ENCODE measurements around the gene RELN. TPM values are rescaled to one million over a fixed set of nuclear protein-coding genes. Genes with fewer than 3 reads are reported as not detected.

The RELN gene
- total RNA-seq, 1 experiment from 2014 or later, result 0.48 TPM

- H3K4me3 ChIP-seq, result no peak overlapping the region
- BruUV-seq (replicated peaks), result no TSS peak
- no peak overlapping the region for H2AFZ ChIP-seq
- DNase-seq, result no peak
- no peaks in the 10 kb centered on the region for H3F3A ChIP-seq (ENCODE audit: insufficient read depth, low read depth)
- TF ChIP-seq EZH2 (IDR thresholded peaks at IDR 0.05; ENCODE audit: low read depth), result no peak
- TF ChIP-seq CTCF (conservative IDR thresholded peaks at IDR 0.05), result no peak
- no peaks in the 10 kb centered on the region for H3K36me3 ChIP-seq (ENCODE audit: low read depth)
- no peaks in the 10 kb centered on the region for H3K9me3 ChIP-seq (ENCODE audit: insufficient read depth, low read depth)
- H3K4me2 ChIP-seq, result no peak overlapping the region
- intact Hi-C loops (cut with micrococcal nuclease; ENCODE audit: unreplicated experiment), result no loop called here
- ChIA-PET POLR2A (ENCODE audit: unreplicated experiment) (no interaction called here), CTCF (no interaction called here)
- no peak overlapping the region for H3K27ac ChIP-seq
- no peaks in the 10 kb centered on the region for H3K4me1 ChIP-seq (replicated peaks; ENCODE audit: insufficient read depth)
- no peaks in the 10 kb centered on the region for H3K27me3 ChIP-seq (ENCODE audit: insufficient read depth, low read depth)
- H4K20me1 ChIP-seq (ENCODE audit: insufficient read depth), result no peaks in the 10 kb centered on the region
- no peaks in the 10 kb centered on the region for H3K79me2 ChIP-seq (ENCODE audit: low read depth)
- 0 out of 2 replicates have a peak, but pooled peaks cover 4% of the 10 kb centered on the region for H3K9me2 ChIP-seq (ENCODE audit: insufficient read depth)
Observed at GRCh38 chr7:104018425-104018824, 29.0 kb upstream of the RELN start.

GRCh38 chr7:104017001-104017400 lies 27.5 kb upstream of the RELN start:
- no peaks in the 10 kb centered on the region for H3K79me2 ChIP-seq (ENCODE audit: low read depth)
- no peaks in the 10 kb centered on the region for H3K27me3 ChIP-seq (ENCODE audit: insufficient read depth, low read depth)
- CTCF ChIA-PET, result no interaction called here
- intact Hi-C loops (cut with micrococcal nuclease; ENCODE audit: unreplicated experiment), result no loop called here
- no peak for DNase-seq
- TF ChIP-seq CTCF (conservative IDR thresholded peaks at IDR 0.05) (no peak), EZH2 (IDR thresholded peaks at IDR 0.05; ENCODE audit: low read depth) (no peak)
- H3K36me3 ChIP-seq (ENCODE audit: low read depth), result no peaks in the 10 kb centered on the region
- no peaks in the 10 kb centered on the region for H3K9me3 ChIP-seq (ENCODE audit: insufficient read depth, low read depth)
- no peaks in the 10 kb centered on the region for H3F3A ChIP-seq (ENCODE audit: insufficient read depth, low read depth)
- BruUV-seq (replicated peaks), result no TSS peak
- no peak overlapping the region for H3K27ac ChIP-seq
- no peak overlapping the region for H3K4me3 ChIP-seq
- POLR2A ChIA-PET (ENCODE audit: unreplicated experiment), result interaction anchor here (0.6 kb wide), 1 partner anchor 885 kb away, joined by 3 read pairs; no protein-coding TSS in a partner anchor
- 0 out of 2 replicates have a peak, but pooled peaks cover 4% of the 10 kb centered on the region for H3K9me2 ChIP-seq (ENCODE audit: insufficient read depth)
- H4K20me1 ChIP-seq (ENCODE audit: insufficient read depth), result no peaks in the 10 kb centered on the region
- H3K4me1 ChIP-seq (replicated peaks; ENCODE audit: insufficient read depth), result no peaks in the 10 kb centered on the region
- H3K4me2 ChIP-seq, result no peak overlapping the region
- no peak overlapping the region for H2AFZ ChIP-seq

DNA sequence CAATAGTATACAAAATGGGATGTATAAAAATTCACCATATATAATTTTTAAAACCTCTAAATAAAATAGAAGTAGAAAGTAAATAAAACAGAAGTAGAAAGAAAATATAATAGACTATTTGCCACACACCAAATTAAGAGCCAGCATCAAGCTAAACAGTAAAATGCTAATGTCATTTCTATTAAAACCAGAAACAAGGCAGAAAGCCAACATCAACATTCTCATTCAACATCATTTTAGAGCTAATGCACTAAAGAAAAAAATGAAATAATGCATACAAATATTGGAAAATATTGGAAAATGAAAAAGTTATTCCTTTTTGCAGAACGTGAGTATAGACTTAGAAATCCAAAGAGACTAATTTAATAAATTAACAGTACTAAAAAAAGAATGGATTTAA lies 23.4 kb upstream of the RELN start:
- no peaks in the 10 kb centered on the region for H3F3A ChIP-seq (ENCODE audit: insufficient read depth, low read depth)
- H3K36me3 ChIP-seq (ENCODE audit: low read depth), result no peaks in the 10 kb centered on the region
- H3K79me2 ChIP-seq (ENCODE audit: low read depth), result no peaks in the 10 kb centered on the region
- DNase-seq, result no peak
- no TSS peak for BruUV-seq (replicated peaks)
- H3K4me1 ChIP-seq (replicated peaks; ENCODE audit: insufficient read depth), result no peaks in the 10 kb centered on the region
- H3K4me3 ChIP-seq, result no peak overlapping the region
- ChIA-PET POLR2A (ENCODE audit: unreplicated experiment) (no interaction called here), CTCF (no interaction called here)
- H3K9me2 ChIP-seq (ENCODE audit: insufficient read depth), result 0 out of 2 replicates have a peak, but pooled peaks cover 4% of the 10 kb centered on the region
- no peaks in the 10 kb centered on the region for H3K9me3 ChIP-seq (ENCODE audit: insufficient read depth, low read depth)
- TF ChIP-seq CTCF (conservative IDR thresholded peaks at IDR 0.05) (no peak), EZH2 (IDR thresholded peaks at IDR 0.05; ENCODE audit: low read depth) (no peak)
- H4K20me1 ChIP-seq (ENCODE audit: insufficient read depth), result no peaks in the 10 kb centered on the region
- no peak overlapping the region for H2AFZ ChIP-seq
- no peaks in the 10 kb centered on the region for H3K27me3 ChIP-seq (ENCODE audit: insufficient read depth, low read depth)
- no peak overlapping the region for H3K4me2 ChIP-seq
- intact Hi-C loops (cut with micrococcal nuclease; ENCODE audit: unreplicated experiment), result no loop called here
- H3K27ac ChIP-seq, result no peak overlapping the region
